Aorta (tissue), 5 donors: ENCODE measurements around the gene TTC16. TPM values are rescaled to one million over a fixed set of nuclear protein-coding genes. Genes with fewer than 3 reads are reported as not detected.

Source experiments
- ATAC-seq: fragments of 200-7000 bp; cut with Tn5 transposase; one replicate; pipeline ENCODE4 v1.9.1; 2022; ENCODE audit warnings: moderate library complexity; ENCODE audit not compliant: low FRiP score
- DNase-seq, 2 donors: peaks; one replicate each; pipeline ENCODE4 v3.0.0-alpha.2; 2020
- H3K27ac ChIP-seq, 2 donors: one replicate each; pipeline ENCODE4 v1.5.1; 2013; ENCODE audit warnings: low read length in 2 of 2, mild to moderate bottlenecking in 2 of 2, moderate library complexity in 2 of 2, control low read depth in 1 of 2, inconsistent platforms in 1 of 2, low read depth in 1 of 2
- H3K27me3 ChIP-seq, 2 donors: one replicate each; pipeline ENCODE4 v1.6.1; 2013; ENCODE audit warnings: control low read depth in 1 of 2, low read length in 1 of 2, mild to moderate bottlenecking in 1 of 2, moderate library complexity in 1 of 2; ENCODE audit not compliant: insufficient read depth in 2 of 2, control insufficient read depth in 1 of 2
- H3K36me3 ChIP-seq, 2 donors: one replicate each; pipeline ENCODE4 v1.6.1; 2013; ENCODE audit warnings: control low read depth in 1 of 2, low read length in 1 of 2, mild to moderate bottlenecking in 1 of 2; ENCODE audit not compliant: insufficient read depth in 2 of 2, control insufficient read depth in 1 of 2
- H3K4me1 ChIP-seq, 2 donors: one replicate each; pipeline ENCODE4 v1.6.1; 2013; ENCODE audit warnings: low read length in 2 of 2, control low read depth in 1 of 2, mild to moderate bottlenecking in 1 of 2, moderate library complexity in 1 of 2; ENCODE audit not compliant: insufficient read depth in 2 of 2, control insufficient read depth in 1 of 2
- H3K4me3 ChIP-seq, 2 donors: one replicate each; pipeline ENCODE4 v1.5.1; 2013; ENCODE audit warnings: low read length in 2 of 2, control low read depth in 1 of 2, mild to moderate bottlenecking in 1 of 2
- H3K9me3 ChIP-seq: one replicate; pipeline ENCODE4 v1.6.1; 2013; ENCODE audit warnings: mild to moderate bottlenecking, low read length; ENCODE audit not compliant: control insufficient read depth
- WGBS, 2 donors: extraction: QIAGEN DNeasy Blood & Tissue Kit; methylation state at CpG; one replicate each; pipeline ENCODE4 v1.1.7; 2013; 5-methylcytosine and 5-hydroxymethylcytosine counted together
- intact Hi-C, 2 donors: fragments of 100-400 bp; cut with DNase I; formaldehyde crosslinking; loops; one replicate each; pipeline versions ENCODE4 v1.14.2 to v1.15.0; 2022
- polyA plus RNA-seq, 2 donors: library from polyadenylated mRNA; stranded (reverse); fragments of 200-250 nt; gene quantifications; one replicate each; pipeline ENCODE4 v1.2.3, GENCODE V29; 2013
- total RNA-seq, 2 donors: library from RNA; stranded (reverse); fragmentation: NEBNext Ultra II Directional; extraction: Animal tissue kit (Norgen Biotek cat#: 25700); gene quantifications; one replicate each; pipeline ENCODE4 v1.2.1, GENCODE V29; 2021
- donor health status: healthy with polysubstance abuse.
- donor health status: Bipolar disorder and iron deficiency.
- donor health status: DM: no; HTN: no; CAD: no.
- donor health status: DM: no; HTN: no; CAD: no.
- donor health status: DM: yes; HTN: yes; CAD: no.

The TTC16 gene
- total and polyA plus RNA-seq, 4 donors = 0.16 to 0.30 TPM; not detected in 2

- Histone ChIP-seq H3K9me3 (no peaks in the 10 kb centered on the region), H3K27me3 (no peaks in the 10 kb centered on the region), H3K4me1 (no peaks in the 10 kb centered on the region), H3K36me3 (no peaks in the 10 kb centered on the region), H3K27ac (no peak overlapping the region), H3K4me3 (no peak overlapping the region)
- intact Hi-C loops = loop anchor here in 1 of 2 donors (10.0 kb wide), 1 partner anchor 226 kb away; no protein-coding TSS in a partner anchor
- 82 to 89% methylated on average over 9 of the region's 9 CpGs for WGBS, 2 donors
- ATAC-seq = no peak
- peak in 1 of 2 donors; percentile 59 for DNase-seq
These were observed 15.0 kb downstream of the TTC16 start for GRCh38 chr9:127730799-127731410.

GRCh38 chr9:127731938-127732337, 16.1 kb downstream of the TTC16 start:
- DNase-seq (no peak), ATAC-seq (no peak)
- Histone ChIP-seq H3K36me3 (no peaks in the 10 kb centered on the region), H3K4me1 (no peaks in the 10 kb centered on the region), H3K4me3 (no peak overlapping the region), H3K27ac (no peak overlapping the region), H3K27me3 (no peaks in the 10 kb centered on the region), H3K9me3 (no peaks in the 10 kb centered on the region)
- 78 to 79% methylated on average over 16 of the region's 16 CpGs for WGBS, 2 donors
- intact Hi-C loops = loop anchor here in 1 of 2 donors (10.0 kb wide), 1 partner anchor 227 kb away; no protein-coding TSS in a partner anchor

DNA sequence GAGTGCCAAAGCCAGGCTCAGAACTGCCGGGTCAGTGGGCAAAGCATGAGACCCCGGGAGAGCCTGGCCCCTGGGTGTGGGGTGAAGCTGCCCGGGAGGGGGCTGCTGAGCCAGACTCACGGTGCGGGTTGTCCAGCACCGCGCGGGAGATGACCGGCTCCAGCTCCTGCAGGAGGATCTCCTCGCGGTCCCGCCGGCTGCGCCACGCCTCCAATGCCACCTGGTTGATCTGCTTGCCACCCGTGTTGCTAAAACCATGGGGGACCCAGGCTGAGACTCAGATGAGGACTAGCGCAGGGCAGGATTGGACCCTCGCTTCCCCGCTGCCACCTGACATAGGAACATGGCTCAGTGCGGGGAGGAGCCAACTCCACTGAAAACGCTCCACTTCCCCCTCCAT, 16.6 kb downstream of the TTC16 start:
- 91 to 94% methylated on average over 21 of the region's 21 CpGs for WGBS, 2 donors
- DNase-seq (no peak), ATAC-seq (no peak)
- Histone ChIP-seq H3K27ac (no peak overlapping the region), H3K4me3 (no peak overlapping the region), H3K9me3 (no peaks in the 10 kb centered on the region), H3K27me3 (no peaks in the 10 kb centered on the region), H3K4me1 (no peaks in the 10 kb centered on the region), H3K36me3 (no peaks in the 10 kb centered on the region)
- intact Hi-C loops = loop anchor here in 1 of 2 donors (10.0 kb wide), 1 partner anchor 228 kb away; no protein-coding TSS in a partner anchor

DNA sequence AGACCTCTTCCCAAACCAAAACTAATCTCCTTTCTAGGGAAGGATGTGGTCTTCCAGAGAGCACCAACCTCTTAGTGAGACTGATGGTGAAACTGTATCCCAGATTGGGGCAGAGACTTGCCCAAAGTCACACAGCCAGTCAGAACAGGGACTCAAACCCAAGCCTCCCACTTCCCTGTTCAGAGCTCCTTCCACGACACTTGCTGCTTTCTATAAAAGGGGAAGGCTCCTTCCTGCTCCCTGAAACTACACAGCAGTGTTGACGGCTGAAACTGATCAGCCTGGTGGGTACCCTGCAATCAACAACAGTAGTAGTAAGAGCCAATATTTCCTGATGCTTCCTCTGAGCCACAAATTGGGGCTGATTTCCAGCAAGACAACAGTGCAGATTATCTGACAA, 17.7 kb downstream of the TTC16 start:
- no peak overlapping the region for H3K27ac ChIP-seq
- no peaks in the 10 kb centered on the region for H3K9me3 ChIP-seq
- no peak overlapping the region for H3K4me3 ChIP-seq
- 62 to 78% methylated on average over 2 of the region's 2 CpGs for WGBS, 2 donors
- no peaks in the 10 kb centered on the region for H3K36me3 ChIP-seq
- no peaks in the 10 kb centered on the region for H3K27me3 ChIP-seq
- DNase-seq (no peak), ATAC-seq (no peak)
- no peaks in the 10 kb centered on the region for H3K4me1 ChIP-seq
- intact Hi-C loops = loop anchor here (1.0 to 10.0 kb wide), 4 partner anchors 140 to 229 kb away; no protein-coding TSS in a partner anchor

- no peak for ATAC-seq
- no peak overlapping the region for H3K4me3 ChIP-seq
These were observed 18.4 kb downstream of the TTC16 start for GRCh38 chr9:127734247-127734746.

DNA sequence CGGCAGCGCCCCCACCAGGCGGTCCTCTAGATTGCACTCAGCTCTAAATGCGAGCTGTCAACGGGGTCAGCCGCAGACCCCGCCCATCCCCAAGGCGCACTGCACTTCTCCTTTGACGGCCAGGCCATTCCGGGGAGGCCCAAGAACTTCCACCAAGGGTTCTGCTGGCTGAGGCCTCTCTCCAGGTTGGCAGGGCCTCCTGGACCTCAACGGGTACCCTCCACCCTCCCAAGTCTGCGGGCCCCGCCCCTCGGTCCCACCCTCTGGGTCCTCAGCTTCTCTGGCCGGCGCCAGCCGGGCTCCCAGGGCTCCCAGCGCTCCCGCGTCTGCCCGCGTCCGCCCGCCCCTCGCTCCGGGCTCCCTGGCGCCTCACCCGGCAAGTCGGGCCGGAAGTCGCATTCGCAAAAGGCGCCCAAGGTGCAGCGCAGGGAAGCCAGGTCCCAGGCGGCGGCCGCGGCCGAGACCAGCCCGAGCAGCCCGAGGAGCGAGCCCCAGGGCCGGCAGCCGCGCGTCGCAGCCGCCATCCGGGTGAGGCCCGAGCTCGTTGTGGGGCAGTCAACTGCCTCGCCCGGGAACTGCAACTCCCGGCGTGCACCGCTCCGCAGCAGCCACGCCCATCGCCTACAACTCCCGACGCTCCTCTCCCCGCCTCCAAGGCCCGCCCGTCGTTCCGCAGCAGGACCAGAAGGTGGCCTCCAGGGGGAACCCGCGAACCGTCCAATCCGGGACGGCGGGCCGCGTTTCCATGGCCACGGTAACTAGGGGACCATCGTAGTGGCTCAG, 19.1 kb downstream of the TTC16 start, which contains the start of gene TOR2A:
TSS of gene TOR2A (minus strand) at position 548 of the 783 bp plus-strand sequence. CDS start at position 524, 24 bp downstream.
- H3K4me3 ChIP-seq = peak within 1 kb of the TSS; percentile 49 to 53
- 0% methylated on average over 54 to 76 of the region's 76 CpGs for WGBS, 2 donors
- H3K9me3 ChIP-seq = no peaks in the 10 kb centered on the region
- no peaks in the 10 kb centered on the region for H3K27me3 ChIP-seq
- H3K4me1 ChIP-seq = no peaks in the 10 kb centered on the region
- H3K27ac ChIP-seq = peak within 1 kb of the TSS; percentile 25 to 53
- DNase-seq = peak; percentile 99 to 100
- intact Hi-C loops = loop anchor here (1.0 to 10.0 kb wide), 9 partner anchors 50 to 230 kb away; no protein-coding TSS in a partner anchor
- peak; percentile 96 for ATAC-seq
- H3K36me3 ChIP-seq = no peaks in the 10 kb centered on the region

More at GRCh38 chr9:127734247-127734746, 18.4 kb downstream of the TTC16 start:
- no peak for DNase-seq
- H3K27me3 ChIP-seq = no peaks in the 10 kb centered on the region
- no peaks in the 10 kb centered on the region for H3K4me1 ChIP-seq
- no peaks in the 10 kb centered on the region for H3K9me3 ChIP-seq
- no peaks in the 10 kb centered on the region for H3K36me3 ChIP-seq
- WGBS, 2 donors = 29 to 34% methylated on average over 22 of the region's 22 CpGs
- peak overlapping the region in 1 of 2 donors; percentile 14 for H3K27ac ChIP-seq
- intact Hi-C loops = loop anchor here (1.0 to 10.0 kb wide), 4 partner anchors 141 to 229 kb away; no protein-coding TSS in a partner anchor

- Histone ChIP-seq H3K27ac (no peak overlapping the region), H3K36me3 (no peaks in the 10 kb centered on the region), H3K4me3 (no peak overlapping the region), H3K27me3 (no peaks in the 10 kb centered on the region), H3K9me3 (no peaks in the 10 kb centered on the region), H3K4me1 (no peaks in the 10 kb centered on the region)
- intact Hi-C loops = loop anchor here (1.0 to 10.0 kb wide), 9 partner anchors 49 to 231 kb away; no protein-coding TSS in a partner anchor
- no peak for DNase-seq
- ATAC-seq = no peak
- 25 to 27% methylated on average over 15 of the region's 15 CpGs for WGBS, 2 donors
These were observed 19.8 kb downstream of the TTC16 start for GRCh38 chr9:127735530-127736185.

DNA sequence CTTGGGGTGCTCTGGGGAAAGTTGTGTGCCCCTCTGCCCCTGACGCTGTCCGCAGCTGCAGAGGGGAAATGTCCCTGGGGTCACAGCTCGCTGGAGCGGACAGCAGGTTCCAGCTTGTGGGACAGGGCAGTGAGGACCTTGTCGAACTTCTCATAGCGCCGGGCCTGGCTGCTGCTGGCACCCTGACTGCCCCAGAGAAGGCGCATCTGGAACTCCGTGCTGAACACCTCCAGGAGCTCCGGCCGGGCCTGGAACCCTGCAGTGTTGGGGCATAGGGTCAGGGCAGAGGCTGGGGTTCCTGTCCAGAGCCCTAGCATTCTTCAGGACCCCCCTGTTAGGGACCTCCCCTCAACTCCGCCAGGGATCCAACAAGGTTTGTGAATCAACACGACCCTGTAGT, 22.8 kb downstream of the TTC16 start:
- no peak overlapping the region for H3K4me3 ChIP-seq
- no peaks in the 10 kb centered on the region for H3K36me3 ChIP-seq
- no peaks in the 10 kb centered on the region for H3K4me1 ChIP-seq
- H3K27ac ChIP-seq = no peak overlapping the region
- intact Hi-C loops = loop anchor here in 1 of 2 donors (5.0 to 10.0 kb wide), 3 partner anchors 129 to 234 kb away; no protein-coding TSS in a partner anchor
- no peaks in the 10 kb centered on the region for H3K9me3 ChIP-seq
- H3K27me3 ChIP-seq = no peaks in the 10 kb centered on the region
- DNase-seq (no peak), ATAC-seq (no peak)
- 89 to 90% methylated on average over 13 of the region's 13 CpGs for WGBS, 2 donors
